ENCODE results near the gene WDR86. TPM values are rescaled to one million over a fixed set of nuclear protein-coding genes. Genes with fewer than 3 reads are reported as not detected.

WDR86 gene
- total RNA-seq, 2 donors from 2014 or later = 0.71 to 0.84 TPM

DNA sequence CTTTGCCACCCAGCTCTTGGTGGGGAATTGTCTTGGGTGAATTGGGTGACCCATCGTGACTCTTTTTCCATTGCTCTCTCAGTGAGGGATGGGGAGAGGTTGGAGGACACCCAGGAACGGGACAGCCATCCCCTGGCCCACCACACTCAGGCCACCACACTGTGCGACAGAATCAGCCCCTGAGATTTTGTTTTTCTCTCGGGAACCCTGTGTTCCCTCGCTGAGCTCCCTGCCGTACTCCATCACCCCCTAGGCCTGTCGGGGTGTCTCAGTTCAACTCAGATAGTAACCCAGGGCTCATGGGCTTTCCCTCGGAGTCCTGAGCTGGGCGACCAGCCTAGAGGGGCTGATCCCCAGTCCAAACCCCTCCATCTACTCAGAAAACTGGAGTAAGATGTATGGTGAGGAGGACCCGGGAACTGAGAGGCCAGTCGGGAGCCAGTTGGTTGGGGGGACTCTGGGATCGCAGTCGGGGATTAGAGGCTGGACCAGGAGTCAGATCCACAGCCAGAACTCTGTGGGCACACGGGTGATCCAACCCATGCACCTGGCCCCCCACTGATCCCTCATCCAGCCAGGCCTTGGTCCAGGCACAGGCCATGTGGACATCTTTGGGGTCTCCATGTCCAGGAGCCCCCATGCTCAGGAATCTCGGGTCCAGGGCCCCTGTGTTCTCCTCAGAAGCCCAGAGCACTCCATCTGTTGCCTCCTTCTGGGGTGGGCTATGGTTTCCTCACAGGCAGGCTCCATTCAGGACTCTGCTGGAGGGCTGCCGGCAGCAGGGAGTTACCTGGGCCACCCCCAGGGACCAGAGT is 20.8 kb upstream of the WDR86 start:
- intact Hi-C loops (cut with DNase I) = no loop called here
- DNase-seq (no peak), ATAC-seq (no peak)

DNA sequence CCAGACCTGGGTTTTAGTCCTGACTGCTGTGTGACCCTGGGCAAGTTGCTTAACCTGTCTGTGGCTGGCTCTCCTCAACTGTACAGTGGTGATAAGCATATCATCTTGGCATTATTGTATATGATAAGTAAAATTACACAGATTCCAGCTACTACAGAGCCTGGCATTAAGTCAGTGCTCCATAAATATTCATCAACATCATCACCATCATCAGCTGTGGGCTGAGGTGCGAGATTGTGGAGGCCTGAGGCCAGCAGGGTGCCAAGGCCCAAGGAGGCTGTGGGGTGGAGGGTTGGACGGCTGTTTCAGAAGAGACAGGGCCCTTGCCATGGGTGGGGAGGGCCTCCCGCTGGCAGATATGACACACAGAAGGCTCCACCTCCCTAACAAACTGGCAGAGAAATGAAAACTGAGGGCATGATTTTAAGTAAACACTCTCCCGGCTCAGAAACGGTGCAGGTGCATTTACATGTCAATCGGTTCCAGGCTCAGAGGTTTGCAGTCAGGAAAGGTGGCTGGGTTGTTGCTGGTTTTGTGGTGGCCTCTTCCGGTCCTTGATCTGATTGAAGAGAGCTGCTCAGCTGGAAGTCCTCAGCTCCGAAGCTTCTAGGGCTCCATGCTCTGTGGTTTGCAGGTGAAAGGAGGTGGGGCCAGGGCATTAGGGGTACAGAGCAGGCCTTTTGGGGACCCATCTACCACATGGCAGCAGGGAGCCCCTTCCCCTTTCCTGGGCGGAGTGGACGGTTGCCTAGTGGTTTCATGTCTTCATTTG is 19.9 kb upstream of the WDR86 start:
- no peak for DNase-seq
- intact Hi-C loops (cut with DNase I) = no loop called here

DNA sequence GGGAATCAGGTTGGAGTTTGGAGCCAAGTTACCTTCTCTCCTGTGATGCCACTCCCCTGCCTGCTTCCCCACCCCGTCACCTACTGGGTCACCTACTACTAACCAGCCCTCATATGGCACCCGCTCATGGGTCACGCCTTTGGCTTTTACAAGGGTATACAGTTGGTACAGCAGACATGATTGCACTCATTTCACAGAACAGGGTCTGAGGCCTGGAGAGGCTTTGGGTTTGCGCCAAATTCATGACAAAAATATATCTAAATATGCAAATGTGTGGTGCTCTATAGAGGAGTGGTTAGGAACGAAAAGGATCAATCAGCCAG is 19.4 kb upstream of the WDR86 start:
- DNase-seq = no peak
- no peak for ATAC-seq

More for the DNA sequence above, 19.9 kb upstream of the WDR86 start:
- peak in 1 of 2 donors; percentile 4 for ATAC-seq

DNA sequence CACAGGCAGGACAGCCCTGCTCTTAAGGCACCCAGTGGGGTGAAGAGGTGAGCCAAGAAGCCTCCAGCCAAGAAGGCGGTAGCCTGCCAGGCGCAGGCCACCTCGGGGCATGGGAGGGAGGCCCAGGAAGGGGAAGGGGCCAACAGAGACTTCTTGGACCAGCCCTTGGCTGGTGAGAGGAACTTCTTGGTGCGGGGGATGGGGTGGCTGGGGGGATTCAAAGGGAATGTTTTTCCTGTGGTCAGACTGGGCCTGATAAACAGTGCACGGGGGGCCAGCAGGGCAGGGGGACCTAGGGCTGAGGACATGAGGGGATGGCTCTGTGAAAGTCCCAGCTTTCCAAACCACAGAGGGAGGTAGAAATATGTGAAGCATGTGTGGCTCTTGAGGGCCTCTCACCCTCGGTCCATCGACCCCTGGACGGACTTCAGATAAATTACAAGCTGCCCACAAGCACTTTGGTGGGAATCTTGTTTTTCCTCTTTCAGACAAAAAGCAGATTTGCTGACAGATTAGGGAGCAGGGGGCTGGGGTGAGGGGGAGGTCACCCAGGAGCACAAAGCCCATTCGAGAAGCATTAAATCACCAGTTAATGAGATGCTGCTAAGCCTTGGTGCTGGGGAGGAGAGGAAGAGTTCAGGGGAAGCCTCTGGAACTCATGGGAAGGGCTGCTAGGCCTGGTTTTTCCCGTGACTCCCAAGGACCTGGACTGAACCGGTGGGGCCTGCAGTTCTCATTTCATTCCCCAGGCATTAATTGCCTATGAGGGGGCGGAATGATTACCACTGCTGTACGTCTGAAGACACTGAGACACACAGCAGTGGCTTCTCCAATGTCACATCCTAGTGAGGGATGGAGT is 18.8 kb upstream of the WDR86 start:
- peak in 1 of 2 donors; percentile 15 for ATAC-seq
- no peak for DNase-seq
- intact Hi-C loops (cut with DNase I) = no loop called here

More for the DNA sequence above, 19.4 kb upstream of the WDR86 start:
- intact Hi-C loops (cut with DNase I) = no loop called here

DNA sequence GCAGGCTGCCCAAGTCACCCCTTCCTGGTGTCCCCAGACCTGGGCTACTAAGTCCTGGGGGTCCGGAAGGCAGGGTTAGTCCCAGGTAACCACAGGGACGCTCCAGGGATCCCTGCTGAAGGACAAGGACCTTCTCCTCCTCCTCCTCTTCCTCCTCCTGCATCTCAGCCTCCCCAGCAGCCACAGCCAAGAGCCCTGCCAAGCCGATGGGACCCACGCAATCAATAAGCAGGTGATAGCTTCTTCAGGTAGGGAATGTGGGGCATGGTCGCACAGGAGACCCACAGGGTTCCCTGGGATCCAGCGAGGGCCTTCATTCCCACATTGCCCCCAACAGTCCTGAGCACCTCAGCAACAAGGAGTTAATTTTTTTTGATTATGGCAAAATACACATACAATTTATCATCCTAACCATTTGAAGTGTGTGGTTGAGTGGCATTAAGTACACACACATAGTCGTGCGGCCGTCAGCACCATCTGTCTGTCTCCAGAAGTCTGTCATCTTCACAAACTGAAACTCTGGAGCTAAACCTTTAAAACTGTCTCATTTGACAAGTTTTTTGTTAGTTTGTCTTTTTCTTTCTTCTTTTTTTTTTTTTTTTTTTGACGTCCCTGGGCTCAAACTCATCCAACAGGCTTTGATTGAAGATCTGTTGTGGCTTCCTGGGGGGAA is 18.0 kb upstream of the WDR86 start:
- DNase-seq = no peak
- intact Hi-C loops (cut with DNase I) = no loop called here

DNA sequence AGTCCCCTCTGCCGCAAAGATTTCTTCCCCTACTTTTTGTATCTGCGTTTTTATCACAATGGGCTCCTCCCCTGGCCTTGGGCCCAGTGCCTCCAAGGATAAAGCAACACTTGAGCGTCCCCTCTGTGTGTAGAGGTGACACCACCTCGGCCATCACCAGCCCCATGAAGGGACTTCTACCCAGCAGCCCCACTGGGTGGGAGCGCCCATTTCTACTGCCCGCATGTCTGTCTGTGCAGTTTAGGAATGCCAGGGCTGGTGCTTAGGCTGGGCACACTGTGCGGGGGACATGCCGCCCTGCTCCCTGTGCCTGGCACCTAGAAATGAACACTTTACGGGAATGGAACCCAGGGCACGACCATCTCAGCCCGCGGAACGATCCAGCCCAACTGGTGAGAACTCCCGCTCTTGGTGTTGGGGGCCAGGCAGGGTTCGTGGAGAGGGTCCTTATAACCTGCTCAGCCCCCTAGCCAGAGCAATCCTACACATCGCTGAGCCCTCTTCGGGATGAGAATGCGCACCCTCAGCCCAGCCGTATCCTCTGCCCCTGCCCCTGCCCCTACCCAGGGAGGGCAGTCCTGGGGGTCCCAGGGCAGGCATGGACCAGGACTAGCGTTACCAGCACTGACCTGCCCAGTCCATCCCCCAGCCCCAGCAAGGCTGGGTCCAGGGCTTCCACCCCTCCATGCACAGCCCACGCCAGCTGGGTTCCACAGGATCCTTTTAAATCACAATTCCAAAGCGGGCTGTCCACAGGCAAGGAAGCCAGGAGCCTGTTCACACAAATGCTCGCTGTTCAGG is 17.3 kb upstream of the WDR86 start:
- intact Hi-C loops (cut with DNase I) = no loop called here
- ATAC-seq (no peak), DNase-seq (no peak)

More for the DNA sequence above, 18.0 kb upstream of the WDR86 start:
- ATAC-seq = no peak

DNA sequence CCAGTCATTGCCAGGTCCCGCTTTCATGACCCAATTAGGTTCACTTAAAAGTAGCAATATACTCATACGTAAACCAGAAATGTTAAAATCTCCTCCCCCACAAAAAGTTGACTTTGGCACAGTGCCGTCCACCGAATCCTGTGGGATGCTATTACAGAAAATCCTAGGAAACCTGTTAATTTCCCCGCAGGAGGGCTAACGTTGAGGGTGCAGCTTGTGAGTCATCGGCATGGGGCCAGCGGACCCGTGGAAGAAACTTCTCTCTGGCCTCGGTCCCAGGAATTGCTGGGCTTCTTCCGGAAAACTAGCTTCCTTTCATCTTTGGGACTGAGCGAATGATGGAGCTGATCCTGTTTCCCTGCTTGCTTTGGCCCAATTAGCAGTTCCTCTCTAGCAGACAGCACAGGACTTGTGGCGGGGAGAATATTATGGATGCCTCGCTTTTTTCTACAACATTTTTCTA is 16.6 kb upstream of the WDR86 start:
- peak; percentile 50 to 60 for ATAC-seq
- DNase-seq = peak; percentile 85
- intact Hi-C loops (cut with DNase I) = no loop called here

DNA sequence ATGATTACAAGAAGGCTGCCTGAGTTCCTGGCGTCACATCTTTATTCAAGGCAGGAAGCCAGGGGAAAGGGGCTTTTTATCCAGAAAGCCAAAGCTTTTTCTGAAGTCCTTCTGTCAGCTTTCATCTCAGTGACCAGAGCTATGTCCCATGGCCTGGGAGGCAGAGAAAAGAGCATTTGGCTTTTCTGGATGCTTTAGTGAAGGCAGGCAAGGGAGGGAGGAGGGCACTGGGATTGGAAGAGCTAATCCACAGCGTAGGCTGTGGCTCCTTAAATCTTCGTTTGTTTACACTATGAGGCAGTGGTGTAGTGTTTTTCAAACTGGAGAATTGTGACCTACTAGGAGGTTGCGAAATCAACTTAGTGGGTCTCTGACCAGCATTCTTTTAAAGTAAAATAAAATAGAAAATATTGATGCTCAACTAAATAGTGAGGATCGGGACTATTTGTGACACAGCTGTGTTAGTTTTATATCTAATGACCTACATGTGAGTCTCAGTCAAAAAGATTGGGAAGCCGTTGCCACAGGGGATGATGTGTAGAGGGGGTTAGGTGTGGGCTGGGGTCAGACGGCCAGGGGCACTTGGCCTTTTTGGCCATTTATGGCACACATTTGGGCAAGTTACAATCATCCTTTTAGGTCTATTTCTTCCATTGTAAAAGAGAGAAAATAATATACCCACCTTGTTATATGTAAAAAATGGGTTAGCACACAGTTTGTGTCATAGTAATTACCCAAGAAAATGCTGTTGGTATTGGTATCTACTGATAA is 16.0 kb upstream of the WDR86 start:
- ATAC-seq (peak in 1 of 2 donors; percentile 43), DNase-seq (no peak)
- intact Hi-C loops (cut with DNase I) = no loop called here

DNA sequence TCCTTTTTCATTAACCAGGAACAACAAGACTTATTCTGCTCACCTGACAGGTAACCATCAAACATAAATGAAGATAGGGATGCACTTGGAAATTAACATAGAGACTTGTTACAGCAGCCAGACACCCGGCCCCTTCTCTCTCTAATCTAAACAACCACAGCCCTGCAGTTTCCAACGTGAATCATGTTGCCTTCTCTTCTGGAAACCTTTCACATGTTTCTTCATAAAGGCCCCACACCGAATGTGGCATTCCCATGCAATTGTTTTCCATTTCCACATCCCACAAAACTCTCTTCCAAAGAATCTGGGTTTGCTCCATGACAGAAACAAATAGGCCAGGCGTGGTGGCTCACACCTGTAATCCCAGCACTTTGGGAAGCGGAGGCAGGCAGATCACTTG is 15.0 kb upstream of the WDR86 start:
- intact Hi-C loops (cut with DNase I) = no loop called here
- ATAC-seq = no peak
- DNase-seq = no peak

DNA sequence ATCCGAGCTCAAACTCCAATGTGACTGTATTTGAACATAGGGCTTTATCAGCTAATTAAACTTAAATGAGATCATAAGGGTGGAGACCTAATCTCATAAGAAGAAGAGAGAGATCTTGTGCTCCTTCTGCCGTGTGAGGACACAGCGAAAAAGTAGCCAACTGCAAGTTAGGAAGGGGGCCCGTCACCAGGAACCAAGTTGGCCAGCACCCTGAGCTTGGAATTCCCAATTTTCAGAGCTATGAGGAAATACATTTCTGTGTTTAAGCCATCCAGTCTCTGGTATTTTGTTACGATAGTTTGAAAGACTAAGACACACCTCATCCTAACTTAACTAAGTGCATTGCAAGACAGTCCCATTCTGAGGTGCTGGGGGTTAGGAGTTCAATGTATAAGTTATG is 14.1 kb upstream of the WDR86 start:
- no peak for DNase-seq
- peak in 1 of 2 donors; percentile 17 for ATAC-seq
- intact Hi-C loops (cut with DNase I) = no loop called here

DNA sequence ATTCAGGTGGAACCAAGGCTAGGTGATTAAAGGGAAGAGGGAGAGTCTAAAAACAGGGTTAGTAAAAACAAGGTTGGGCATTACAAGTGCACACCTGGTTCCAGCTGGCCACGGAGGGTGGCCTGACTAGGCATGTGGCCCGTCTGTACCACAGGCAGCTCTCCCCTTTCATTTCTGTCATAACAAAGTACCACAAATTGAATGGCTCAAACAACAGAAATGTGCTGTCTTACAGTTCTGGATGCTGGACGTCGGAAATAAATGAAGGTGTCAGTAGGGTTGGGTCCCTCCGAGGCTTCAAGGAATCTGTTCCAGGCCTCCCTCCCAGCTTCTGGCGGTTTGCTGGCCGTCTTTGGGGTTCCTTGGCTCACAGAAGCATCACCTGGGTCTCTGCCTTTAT is 13.4 kb upstream of the WDR86 start:
- intact Hi-C loops (cut with DNase I) = no loop called here
- DNase-seq (no peak), ATAC-seq (no peak)

DNA sequence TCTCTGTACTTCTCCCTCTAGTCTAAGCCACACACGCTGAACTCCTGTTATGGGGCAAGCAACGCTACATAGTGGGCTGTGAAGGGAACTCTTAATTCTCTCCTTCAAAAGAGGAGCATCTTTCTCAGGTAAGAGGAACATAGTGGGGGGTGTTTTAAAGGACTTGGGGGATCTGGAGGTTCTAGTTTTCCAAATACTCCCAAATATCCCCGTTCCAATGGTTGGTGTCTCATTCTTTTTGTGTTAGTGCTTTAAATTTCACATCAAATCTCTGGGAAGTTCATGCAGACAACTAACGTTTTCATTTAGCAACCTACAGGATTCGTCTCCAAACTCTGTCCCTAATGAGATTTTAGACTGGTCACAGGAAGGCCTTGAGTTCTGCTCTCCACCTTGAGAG is 12.4 kb upstream of the WDR86 start:
- intact Hi-C loops (cut with DNase I) = no loop called here
- DNase-seq (no peak), ATAC-seq (no peak)

DNA sequence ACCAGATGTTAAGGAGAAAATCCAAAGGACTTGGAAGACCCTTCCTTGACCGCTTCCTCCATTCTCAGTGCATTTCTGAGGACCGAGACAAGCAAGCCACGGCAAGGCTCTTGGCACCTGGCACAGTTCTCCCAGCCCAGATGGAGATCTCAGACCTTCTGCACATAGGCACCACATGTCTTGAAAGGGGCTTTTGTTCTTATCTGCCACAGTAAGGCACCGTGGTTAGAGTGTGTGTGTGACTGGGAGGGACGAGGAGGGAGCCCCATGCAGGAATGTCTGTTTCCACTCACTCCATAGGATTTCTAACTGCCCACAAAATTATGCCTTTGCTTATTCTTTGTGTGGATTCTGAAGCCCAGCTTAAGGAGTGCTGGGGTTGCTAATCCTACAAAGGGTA is 10.3 kb upstream of the WDR86 start:
- ATAC-seq (no peak), DNase-seq (no peak)
- intact Hi-C loops (cut with DNase I) = no loop called here

DNA sequence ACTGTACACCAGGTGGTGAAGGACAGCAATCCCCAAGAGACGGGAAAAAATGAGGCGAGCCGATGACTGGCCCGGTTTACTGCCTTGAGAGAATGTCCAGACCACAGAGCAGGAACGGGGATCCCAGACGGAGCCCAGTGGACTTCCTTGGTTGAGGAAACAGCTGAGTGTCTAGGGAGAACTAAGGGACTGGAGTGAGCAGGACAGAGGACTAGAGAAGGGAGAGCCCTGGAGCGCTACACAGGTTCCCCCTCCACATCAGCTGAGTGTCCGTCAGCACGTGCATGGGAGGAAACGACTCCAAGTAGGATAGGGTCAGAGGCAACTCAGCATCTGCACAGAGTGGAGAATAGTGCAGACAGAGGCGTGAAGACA is 7.1 kb upstream of the WDR86 start:
- intact Hi-C loops (cut with DNase I) = no loop called here
- DNase-seq (no peak), ATAC-seq (peak; percentile 37 to 86)

DNA sequence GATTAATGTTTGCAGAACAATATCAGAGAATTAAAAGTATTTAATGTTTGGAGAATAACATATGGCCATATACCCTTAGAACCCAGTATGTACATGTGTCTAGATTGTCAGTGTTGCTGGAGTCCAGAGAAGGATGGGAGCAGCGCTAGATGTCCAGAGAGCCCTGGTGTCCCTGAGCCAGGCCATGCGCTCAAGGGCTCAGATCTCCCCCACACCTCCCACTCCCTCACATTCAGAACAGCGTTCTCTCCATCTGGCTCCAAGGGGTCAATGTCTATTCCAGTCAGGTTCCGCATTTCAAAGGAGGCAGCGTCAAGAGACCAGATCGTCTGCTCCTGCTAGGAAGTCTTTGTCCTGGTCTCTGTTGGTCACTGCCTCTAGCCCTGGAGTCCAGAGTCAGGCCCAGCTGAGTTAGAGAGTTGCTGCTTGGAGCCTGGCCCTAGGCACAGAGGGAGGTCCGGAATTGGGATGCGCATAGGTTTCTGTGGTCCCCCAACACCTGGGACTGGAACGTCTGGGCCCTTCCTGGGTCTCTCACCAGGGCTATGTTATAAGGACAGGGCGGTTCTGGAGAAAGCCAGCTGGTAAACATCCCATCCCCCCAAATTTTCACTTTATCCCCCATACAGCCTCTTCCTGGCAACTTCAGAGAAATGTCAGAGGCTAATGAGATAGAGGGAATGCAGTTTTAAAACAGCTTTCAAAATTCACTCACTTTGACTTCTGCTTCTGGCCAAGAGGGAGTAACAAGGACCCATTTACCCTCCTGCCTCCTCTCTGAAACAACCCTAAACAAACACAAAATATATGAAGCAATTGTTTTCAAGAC is 6.5 kb upstream of the WDR86 start:
- intact Hi-C loops (cut with DNase I) = no loop called here
- ATAC-seq (peak in 1 of 2 donors; percentile 23), DNase-seq (no peak)

DNA sequence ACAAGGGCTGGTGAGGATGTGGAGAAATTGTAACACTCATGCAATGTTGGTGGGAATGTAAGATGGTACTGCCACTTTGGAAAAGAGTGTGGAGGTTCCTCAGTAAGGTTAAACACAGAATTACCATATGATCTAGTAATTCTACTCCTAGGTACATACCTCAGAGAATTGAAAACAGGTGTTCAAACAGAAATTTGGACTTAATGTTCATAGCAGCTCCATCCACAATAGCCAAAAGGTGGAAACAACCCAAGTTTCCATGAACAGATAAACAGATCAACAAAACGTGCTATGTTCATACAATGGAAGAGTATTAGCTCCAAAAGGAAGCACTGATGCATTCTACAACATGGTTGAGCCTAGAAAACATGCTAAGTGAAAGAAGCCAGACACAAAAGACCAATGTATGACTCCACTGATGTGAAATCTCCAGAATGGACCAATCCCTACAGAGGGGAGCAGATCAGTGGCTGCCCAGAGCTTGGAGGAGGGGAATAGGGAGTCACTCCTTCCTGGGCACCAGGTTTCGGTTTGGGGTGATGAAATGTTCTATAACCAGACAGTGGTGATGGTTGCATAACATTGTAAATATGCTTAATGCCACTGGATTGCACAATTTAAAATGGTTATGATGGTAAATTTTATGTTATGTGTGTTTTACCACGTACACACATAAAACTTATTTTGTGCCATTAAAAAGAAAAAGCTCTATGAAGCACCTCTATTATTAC is 5.7 kb upstream of the WDR86 start:
- ATAC-seq (peak in 1 of 2 donors; percentile 27), DNase-seq (no peak)
- intact Hi-C loops (cut with DNase I) = no loop called here
